HepG2 (cell line): ENCODE results near the gene APRT. TPM values are rescaled to one million over a fixed set of nuclear protein-coding genes. Genes with fewer than 3 reads are reported as not detected.

Experiments used
- DZIP1 ChIP-seq: sonication (generic); formaldehyde crosslinking; IDR thresholded peaks from 2 replicates; pipeline ENCODE4 v1.5.0; 2020; ENCODE audit warnings: mild to moderate bottlenecking, missing genetic modification reagents
- E2F2 ChIP-seq: sonication (generic); formaldehyde crosslinking; IDR thresholded peaks from 2 replicates; pipeline ENCODE4 v1.4.0; 2020; ENCODE audit warnings: missing genetic modification reagents, borderline replicate concordance
- HDAC1 ChIP-seq: sonication (generic); formaldehyde crosslinking; IDR thresholded peaks from 2 replicates; pipeline ENCODE4 v1.5.1; 2020; ENCODE audit warnings: mild to moderate bottlenecking, missing genetic modification reagents
- HDAC6 ChIP-seq: fragments of 200-600 bp; sonication (generic); IDR thresholded peaks from 2 replicates; pipeline ENCODE4 v1.7.0; 2017; ENCODE audit warnings: mild to moderate bottlenecking, antibody characterized with exemption, low read length, low read depth
- HNF4A ChIP-seq: sonication (generic); formaldehyde crosslinking; IDR thresholded peaks from 2 replicates; pipeline ENCODE4 v1.4.0; 2020; ENCODE audit warnings: missing genetic modification reagents
- KDM6A ChIP-seq: IDR thresholded peaks from 2 replicates; pipeline ENCODE4 v1.6.1; 2016; ENCODE audit warnings: low read depth
- LCORL ChIP-seq, 2 experiments: fragments of 450-650 bp in 1 of 2; sonication (generic) in 1 of 2; formaldehyde crosslinking in 1 of 2; IDR thresholded peaks; 2 replicates each; pipeline versions ENCODE4 v1.5.0 to v1.6.1; 2017 to 2020; ENCODE audit warnings: antibody characterized with exemption in 1 of 2, missing genetic modification reagents in 1 of 2
- PAXIP1 ChIP-seq: sonication (generic); formaldehyde crosslinking; conservative IDR thresholded peaks from 2 replicates; pipeline ENCODE4 v1.4.0; 2020; ENCODE audit warnings: mild to moderate bottlenecking, missing genetic modification reagents, moderate library complexity
- PITX1 ChIP-seq: sonication (generic); formaldehyde crosslinking; IDR thresholded peaks from 2 replicates; pipeline ENCODE4 v1.5.1; 2020; ENCODE audit warnings: mild to moderate bottlenecking, missing genetic modification reagents
- RARG ChIP-seq: sonication (generic); formaldehyde crosslinking; IDR thresholded peaks from 2 replicates; pipeline ENCODE4 v1.4.0; 2020; ENCODE audit warnings: low read depth, mild to moderate bottlenecking, missing genetic modification reagents
- RBFOX2 ChIP-seq: fragments of 200-400 bp; formaldehyde crosslinking; IDR thresholded peaks from 2 replicates; pipeline ENCODE4 v1.6.1; 2017; ENCODE audit warnings: low read depth, mild to moderate bottlenecking, low read length
- SALL1 ChIP-seq: sonication (generic); formaldehyde crosslinking; IDR thresholded peaks from 2 replicates; pipeline ENCODE4 v1.8.0; 2022; ENCODE audit warnings: mild to moderate bottlenecking, missing genetic modification reagents
- SALL2 ChIP-seq: sonication (generic); formaldehyde crosslinking; IDR thresholded peaks from 2 replicates; pipeline ENCODE4 v1.8.1; 2023; ENCODE audit warnings: mild to moderate bottlenecking, missing genetic modification reagents, inconsistent platforms
- ZNF510 ChIP-seq: sonication (generic); formaldehyde crosslinking; IDR thresholded peaks from 2 replicates; pipeline ENCODE4 v1.4.0; 2020; ENCODE audit warnings: low read depth, mild to moderate bottlenecking, missing genetic modification reagents
- ZNF670 ChIP-seq: sonication (generic); formaldehyde crosslinking; IDR thresholded peaks from 2 replicates; pipeline ENCODE4 v1.8.0; 2022; ENCODE audit warnings: mild to moderate bottlenecking, missing genetic modification reagents, borderline replicate concordance
- polyA plus RNA-seq, 8 experiments: library from polyadenylated mRNA; depleted of rRNA in 3 of 8; stranded (reverse) in 7 of 8; unstranded in 1 of 8; fragments of >200 nt; fragmentation: Illumina TruSeq in 4 of 8; extraction: Trizol in 4 of 8; gene quantifications; 2 replicates each; pipeline versions ENCODE4 v1.2.1 to v1.2.3, GENCODE V29; 2011 to 2016; ENCODE audit warnings: low read depth in 4 of 8, missing spikeins in 1 of 8, mixed read lengths in 1 of 8; ENCODE audit not compliant: insufficient read depth in 1 of 8
- total RNA-seq, 5 experiments: library from RNA; depleted of rRNA; stranded (reverse); fragments of >200 nt; fragmentation: Illumina TruSeq; extraction: Trizol; gene quantifications; 2 replicates each; pipeline ENCODE4 v1.2.3, GENCODE V29; 2016; ENCODE audit warnings: low read depth in 1 of 5
- TF ChIP-seq, protein P1 (sequence below): sonication (generic); formaldehyde crosslinking; IDR thresholded peaks from 2 replicates; pipeline ENCODE4 v1.4.0; 2020; ENCODE audit warnings: mild to moderate bottlenecking, missing genetic modification reagents, borderline replicate concordance

Gene APRT
- total and polyA plus RNA-seq, 2 of the 13 experiments (the other 11 are each of a cell fraction or from before 2014, with no cell fraction given) = 155 to 242 TPM

GRCh38 chr16:88793251-88793954 is 18.3 kb downstream of the APRT start (continued):
- TF ChIP-seq PITX1 (0 out of 2 replicates have a peak, but pooled peaks have one; percentile 25), SALL2 (CRISPR knock-in tag) (no peak), LCORL (IDR thresholded peaks at IDR 0.05) (no peak), LCORL (CRISPR knock-in tag; IDR thresholded peaks at IDR 0.05) (peak; percentile 61), DZIP1 (CRISPR knock-in tag) (peak; percentile 38; the same call in 1 of the 2 replicates), ZNF510 (CRISPR knock-in tag) (no peak), PAXIP1 (CRISPR knock-in tag) (peak; percentile 92), ZNF670 (CRISPR knock-in tag) (no peak), KDM6A (CRISPR knock-in tag) (peak; percentile 56; the same call in 1 of the 2 replicates), E2F2 (CRISPR knock-in tag) (no peak), RARG (CRISPR knock-in tag) (no peak), HDAC6 (no peak), HNF4A (CRISPR knock-in tag) (peak; percentile 53), HDAC1 (CRISPR knock-in tag) (peak; percentile 87), RBFOX2 (peak; percentile 47; the same call in 1 of the 2 replicates), SALL1 (CRISPR knock-in tag) (peak; percentile 69)
- TF ChIP-seq, protein P1, sequence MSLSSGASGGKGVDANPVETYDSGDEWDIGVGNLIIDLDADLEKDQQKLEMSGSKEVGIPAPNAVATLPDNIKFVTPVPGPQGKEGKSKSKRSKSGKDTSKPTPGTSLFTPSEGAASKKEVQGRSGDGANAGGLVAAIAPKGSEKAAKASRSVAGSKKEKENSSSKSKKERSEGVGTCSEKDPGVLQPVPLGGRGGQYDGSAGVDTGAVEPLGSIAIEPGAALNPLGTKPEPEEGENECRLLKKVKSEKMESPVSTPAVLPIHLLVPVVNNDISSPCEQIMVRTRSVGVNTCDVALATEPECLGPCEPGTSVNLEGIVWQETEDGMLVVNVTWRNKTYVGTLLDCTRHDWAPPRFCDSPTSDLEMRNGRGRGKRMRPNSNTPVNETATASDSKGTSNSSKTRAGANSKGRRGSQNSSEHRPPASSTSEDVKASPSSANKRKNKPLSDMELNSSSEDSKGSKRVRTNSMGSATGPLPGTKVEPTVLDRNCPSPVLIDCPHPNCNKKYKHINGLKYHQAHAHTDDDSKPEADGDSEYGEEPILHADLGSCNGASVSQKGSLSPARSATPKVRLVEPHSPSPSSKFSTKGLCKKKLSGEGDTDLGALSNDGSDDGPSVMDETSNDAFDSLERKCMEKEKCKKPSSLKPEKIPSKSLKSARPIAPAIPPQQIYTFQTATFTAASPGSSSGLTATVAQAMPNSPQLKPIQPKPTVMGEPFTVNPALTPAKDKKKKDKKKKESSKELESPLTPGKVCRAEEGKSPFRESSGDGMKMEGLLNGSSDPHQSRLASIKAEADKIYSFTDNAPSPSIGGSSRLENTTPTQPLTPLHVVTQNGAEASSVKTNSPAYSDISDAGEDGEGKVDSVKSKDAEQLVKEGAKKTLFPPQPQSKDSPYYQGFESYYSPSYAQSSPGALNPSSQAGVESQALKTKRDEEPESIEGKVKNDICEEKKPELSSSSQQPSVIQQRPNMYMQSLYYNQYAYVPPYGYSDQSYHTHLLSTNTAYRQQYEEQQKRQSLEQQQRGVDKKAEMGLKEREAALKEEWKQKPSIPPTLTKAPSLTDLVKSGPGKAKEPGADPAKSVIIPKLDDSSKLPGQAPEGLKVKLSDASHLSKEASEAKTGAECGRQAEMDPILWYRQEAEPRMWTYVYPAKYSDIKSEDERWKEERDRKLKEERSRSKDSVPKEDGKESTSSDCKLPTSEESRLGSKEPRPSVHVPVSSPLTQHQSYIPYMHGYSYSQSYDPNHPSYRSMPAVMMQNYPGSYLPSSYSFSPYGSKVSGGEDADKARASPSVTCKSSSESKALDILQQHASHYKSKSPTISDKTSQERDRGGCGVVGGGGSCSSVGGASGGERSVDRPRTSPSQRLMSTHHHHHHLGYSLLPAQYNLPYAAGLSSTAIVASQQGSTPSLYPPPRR (CRISPR knock-in tag) = peak; percentile 68
